ENCODE results near the gene SFXN2.

- TF ChIP-seq FOXM1 (IDR thresholded peaks at IDR 0.05; ENCODE audit: borderline replicate concordance), result no peak
- no peak for TF ChIP-seq ARNT (IDR thresholded peaks at IDR 0.05)
- no peak for TF ChIP-seq ELF4 (IDR thresholded peaks at IDR 0.05)
- TF ChIP-seq ZNF384 (IDR thresholded peaks at IDR 0.05), result no peak
- TF ChIP-seq TARDBP (IDR thresholded peaks at IDR 0.05), result no peak
- no peak for TF ChIP-seq SUZ12 (IDR thresholded peaks at IDR 0.05)
- no peak for TF ChIP-seq SP1 (IDR thresholded peaks at IDR 0.05)
- TF ChIP-seq LEF1 (IDR thresholded peaks at IDR 0.05; ENCODE audit: borderline replicate concordance), result no peak
- 0 out of 2 replicates have a peak, but pooled peaks have one; percentile 8 for TF ChIP-seq PKNOX1 (IDR thresholded peaks at IDR 0.05)
- no peak for TF ChIP-seq FOXA1 (IDR thresholded peaks at IDR 0.05)
These were observed 77.4 kb downstream of the SFXN2 start for GRCh38 chr10:102791754-102792395.

Measured in HEK293T (cell line).